Measurements from ENCODE around the gene RAET1E. TPM values are rescaled to one million over a fixed set of nuclear protein-coding genes. Genes with fewer than 3 reads are reported as not detected.
"Not testable (repeated sequence)": the region's sequence is repeated elsewhere in the genome, so short reads cannot be mapped to it uniquely, and the experiment has no call there.

RAET1E gene
- total RNA-seq, 1 donor from 2014 or later, result not detected

DNA sequence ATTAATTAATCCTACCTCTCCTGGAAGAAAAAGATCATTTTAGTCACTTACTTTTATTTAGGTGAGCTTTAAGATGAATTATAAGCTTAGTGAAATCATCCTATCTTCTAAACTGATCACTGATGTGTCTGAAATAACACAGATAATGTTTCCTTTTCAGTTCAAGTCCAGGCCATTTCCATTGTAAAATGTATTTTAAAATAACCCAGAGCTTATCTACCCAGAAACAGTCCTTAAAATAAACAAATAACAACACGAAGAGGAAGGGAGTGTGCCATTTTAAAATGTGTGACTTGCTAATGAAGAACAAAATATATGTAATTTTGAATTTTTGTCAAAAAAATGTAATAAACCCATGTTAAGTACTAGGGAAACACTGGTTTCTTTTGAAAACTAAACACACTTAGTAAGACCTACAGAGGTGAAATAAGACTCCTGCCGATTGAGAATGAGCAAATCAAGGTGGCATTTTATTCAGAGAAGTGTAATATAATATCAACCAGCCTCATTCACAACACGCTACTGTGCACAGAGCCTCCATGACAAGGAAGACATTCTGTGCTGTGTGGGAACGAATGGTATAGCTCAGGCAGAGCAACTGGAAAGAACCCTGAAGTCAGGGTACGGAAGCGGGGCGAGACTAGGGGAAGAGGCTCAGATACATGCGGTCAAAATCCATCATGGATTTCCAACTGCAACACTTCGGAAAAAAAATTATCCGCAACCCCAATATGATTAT lies 41.5 kb downstream of the RAET1E start:
- TF ChIP-seq, protein P1, sequence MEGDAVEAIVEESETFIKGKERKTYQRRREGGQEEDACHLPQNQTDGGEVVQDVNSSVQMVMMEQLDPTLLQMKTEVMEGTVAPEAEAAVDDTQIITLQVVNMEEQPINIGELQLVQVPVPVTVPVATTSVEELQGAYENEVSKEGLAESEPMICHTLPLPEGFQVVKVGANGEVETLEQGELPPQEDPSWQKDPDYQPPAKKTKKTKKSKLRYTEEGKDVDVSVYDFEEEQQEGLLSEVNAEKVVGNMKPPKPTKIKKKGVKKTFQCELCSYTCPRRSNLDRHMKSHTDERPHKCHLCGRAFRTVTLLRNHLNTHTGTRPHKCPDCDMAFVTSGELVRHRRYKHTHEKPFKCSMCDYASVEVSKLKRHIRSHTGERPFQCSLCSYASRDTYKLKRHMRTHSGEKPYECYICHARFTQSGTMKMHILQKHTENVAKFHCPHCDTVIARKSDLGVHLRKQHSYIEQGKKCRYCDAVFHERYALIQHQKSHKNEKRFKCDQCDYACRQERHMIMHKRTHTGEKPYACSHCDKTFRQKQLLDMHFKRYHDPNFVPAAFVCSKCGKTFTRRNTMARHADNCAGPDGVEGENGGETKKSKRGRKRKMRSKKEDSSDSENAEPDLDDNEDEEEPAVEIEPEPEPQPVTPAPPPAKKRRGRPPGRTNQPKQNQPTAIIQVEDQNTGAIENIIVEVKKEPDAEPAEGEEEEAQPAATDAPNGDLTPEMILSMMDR (IDR thresholded peaks at IDR 0.05; ENCODE audit: unreplicated experiment), result no peak
- H3K27me3 Mint-ChIP-seq, result peaks cover 3% of the 10 kb centered on the region
- peak overlapping the region; percentile 97 for H3K27ac Mint-ChIP-seq
- H3K4me1 Mint-ChIP-seq (ENCODE audit: low read depth), result peaks cover 59% of the 10 kb centered on the region
- H3K4me3 Mint-ChIP-seq (ENCODE audit: low read depth), result no peak overlapping the region
- peaks cover 7% of the 10 kb centered on the region for H3K36me3 Mint-ChIP-seq (ENCODE audit: insufficient read depth)
- no peak for DNase-seq (ENCODE audit: low spot score, unreplicated experiment)
- no peaks in the 10 kb centered on the region for H3K9me3 Mint-ChIP-seq (ENCODE audit: low read depth)

DNA sequence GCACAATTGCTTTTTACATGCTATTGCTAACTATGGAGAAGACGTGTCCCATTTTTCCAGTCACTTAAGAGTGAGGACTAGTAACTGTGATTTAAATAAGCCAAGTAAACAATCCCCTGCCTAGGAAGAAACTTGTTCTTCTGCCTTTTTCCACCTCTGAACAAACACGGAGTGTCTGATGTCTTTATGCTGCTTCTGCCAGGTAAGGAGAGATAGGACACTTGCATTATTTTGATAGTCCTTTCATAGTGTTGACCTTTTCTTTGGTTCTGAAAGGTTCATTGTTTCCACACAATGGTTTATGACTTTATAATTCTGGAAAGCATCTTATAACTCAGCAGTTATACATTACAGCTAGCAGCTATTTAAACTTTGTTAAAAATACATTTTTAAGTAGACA lies 42.2 kb downstream of the RAET1E start:
- H3K9me3 Mint-ChIP-seq (ENCODE audit: low read depth), result no peaks in the 10 kb centered on the region
- peaks cover 11% of the 10 kb centered on the region for H3K36me3 Mint-ChIP-seq (ENCODE audit: insufficient read depth)
- H3K27me3 Mint-ChIP-seq, result no peaks in the 10 kb centered on the region
- peaks cover 52% of the 10 kb centered on the region for H3K4me1 Mint-ChIP-seq (ENCODE audit: low read depth)
- no peak for DNase-seq (ENCODE audit: low spot score, unreplicated experiment)
- peak overlapping the region; percentile 38 for H3K4me3 Mint-ChIP-seq (ENCODE audit: low read depth)
- TF ChIP-seq, protein P1 (IDR thresholded peaks at IDR 0.05; ENCODE audit: unreplicated experiment), result no peak
- peak overlapping the region; percentile 97 for H3K27ac Mint-ChIP-seq

DNA sequence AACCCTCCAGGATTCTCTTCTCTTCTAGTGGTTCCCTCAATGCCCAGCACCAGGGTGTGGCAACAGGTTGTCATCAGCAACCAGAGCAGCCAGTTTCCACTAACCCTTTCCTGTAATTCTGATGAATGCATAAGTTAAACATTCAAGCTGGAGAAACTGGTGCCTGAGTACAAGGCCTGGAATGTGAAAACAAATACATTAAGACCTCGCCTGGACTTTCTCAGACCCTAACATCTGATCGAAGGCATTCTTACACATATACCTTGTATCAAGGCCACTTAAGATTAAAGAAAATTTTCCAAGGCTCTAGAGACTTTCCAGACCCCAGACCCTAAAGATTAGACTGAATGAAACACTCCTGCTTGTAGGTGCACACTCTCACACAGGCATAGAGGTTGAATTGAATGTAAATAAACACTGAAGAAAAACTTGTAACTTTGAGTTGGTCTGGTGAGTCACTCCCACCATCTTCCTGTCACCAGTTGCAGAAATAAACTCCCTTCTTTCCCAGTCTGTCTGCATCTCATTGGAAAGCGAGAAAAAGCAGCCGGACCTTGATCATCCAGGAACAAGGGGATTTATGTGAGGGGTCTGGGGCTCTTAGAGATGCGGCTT lies 42.8 kb downstream of the RAET1E start:
- Mint-ChIP-seq H3K27me3 (no peaks in the 10 kb centered on the region), H3K27ac (peak overlapping the region; percentile 97)

DNA sequence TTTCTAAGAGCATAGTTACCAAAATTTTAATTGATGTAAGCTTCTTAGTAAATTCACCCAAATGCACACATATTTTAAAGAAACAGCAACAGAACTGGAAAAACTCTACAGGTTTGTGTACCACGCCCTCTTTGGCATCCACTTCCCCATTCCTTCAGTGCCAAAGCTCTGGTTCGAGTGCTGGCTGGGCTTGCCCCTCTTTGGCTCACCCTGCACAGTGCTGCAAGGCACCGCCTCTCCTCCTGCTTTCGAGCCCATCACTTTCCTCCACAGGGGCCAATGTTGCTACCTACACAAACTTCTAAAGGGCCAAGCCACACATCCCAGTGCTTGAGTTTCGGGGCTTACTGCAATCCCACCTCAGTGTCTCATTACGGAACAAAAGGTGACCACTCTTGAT lies 43.4 kb downstream of the RAET1E start:
- DNase-seq (ENCODE audit: low spot score, unreplicated experiment), result no peak
- TF ChIP-seq, protein P1 (IDR thresholded peaks at IDR 0.05; ENCODE audit: unreplicated experiment), result no peak
- peaks cover 14% of the 10 kb centered on the region for H3K36me3 Mint-ChIP-seq (ENCODE audit: insufficient read depth)
- H3K9me3 Mint-ChIP-seq (ENCODE audit: low read depth), result no peaks in the 10 kb centered on the region
- H3K4me3 Mint-ChIP-seq (ENCODE audit: low read depth), result peak overlapping the region; percentile 38
- peaks cover 43% of the 10 kb centered on the region for H3K4me1 Mint-ChIP-seq (ENCODE audit: low read depth)
- no peaks in the 10 kb centered on the region for H3K27me3 Mint-ChIP-seq
- peak overlapping the region; percentile 97 for H3K27ac Mint-ChIP-seq

More for the DNA sequence above, 42.8 kb downstream of the RAET1E start:
- H3K36me3 Mint-ChIP-seq (ENCODE audit: insufficient read depth), result peaks cover 12% of the 10 kb centered on the region
- peak overlapping the region; percentile 38 for H3K4me3 Mint-ChIP-seq (ENCODE audit: low read depth)
- peaks cover 46% of the 10 kb centered on the region for H3K4me1 Mint-ChIP-seq (ENCODE audit: low read depth)
- DNase-seq (ENCODE audit: low spot score, unreplicated experiment), result no peak
- no peaks in the 10 kb centered on the region for H3K9me3 Mint-ChIP-seq (ENCODE audit: low read depth)
- TF ChIP-seq, protein P1 (IDR thresholded peaks at IDR 0.05; ENCODE audit: unreplicated experiment), result no peak

DNA sequence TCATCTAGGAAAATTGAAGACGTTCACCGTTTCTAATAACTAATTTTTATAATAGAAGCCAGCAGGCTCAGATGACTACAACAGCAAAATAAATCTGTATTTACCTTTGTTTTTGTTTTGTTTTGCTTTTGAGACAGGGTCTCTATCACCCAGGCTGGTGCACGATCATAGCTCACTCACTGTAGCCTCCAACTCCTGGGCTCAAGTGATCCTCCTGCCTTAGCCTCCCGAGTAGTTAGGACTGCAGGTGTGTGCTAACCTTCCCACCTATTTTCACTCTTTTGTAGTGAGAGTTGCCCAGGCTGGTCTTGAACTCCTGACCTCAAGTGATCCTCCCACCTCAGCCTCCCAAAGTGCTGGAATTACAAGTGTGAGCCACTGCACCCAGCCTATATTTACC lies 43.9 kb downstream of the RAET1E start:
- DNase-seq (ENCODE audit: low spot score, unreplicated experiment); H3K4me3 Mint-ChIP-seq (ENCODE audit: low read depth); H3K27ac Mint-ChIP-seq; H3K9me3 Mint-ChIP-seq (ENCODE audit: low read depth); H3K27me3 Mint-ChIP-seq: not testable (repeated sequence)
- Mint-ChIP-seq H3K4me1 (ENCODE audit: low read depth) (peaks cover 38% of the 10 kb centered on the region), H3K36me3 (ENCODE audit: insufficient read depth) (peaks cover 14% of the 10 kb centered on the region)

All from progenitor cell of endocrine pancreas (in vitro differentiated cells).